ENCODE measurements around the gene RIC1.

DNA sequence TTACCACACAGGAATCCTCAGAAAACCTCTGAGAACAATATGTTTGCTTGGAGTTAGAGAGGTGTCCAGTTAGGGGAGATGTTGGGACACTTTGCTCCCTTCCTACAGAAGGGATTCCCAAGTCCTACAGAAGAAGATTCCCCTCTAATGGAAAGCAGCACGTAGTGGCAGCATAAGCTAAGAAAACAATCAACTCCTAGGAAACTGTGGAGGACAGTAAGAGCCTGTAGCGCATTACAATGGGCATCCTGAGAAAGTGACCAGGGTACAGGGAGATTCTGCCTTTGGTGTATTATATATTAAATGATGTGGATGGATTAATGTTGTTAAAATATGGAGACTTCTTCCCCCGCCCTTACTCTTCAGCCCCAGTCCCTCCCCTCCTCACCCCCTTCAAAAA, 13.9 kb upstream of the RIC1 start:
- TF ChIP-seq, protein P1, sequence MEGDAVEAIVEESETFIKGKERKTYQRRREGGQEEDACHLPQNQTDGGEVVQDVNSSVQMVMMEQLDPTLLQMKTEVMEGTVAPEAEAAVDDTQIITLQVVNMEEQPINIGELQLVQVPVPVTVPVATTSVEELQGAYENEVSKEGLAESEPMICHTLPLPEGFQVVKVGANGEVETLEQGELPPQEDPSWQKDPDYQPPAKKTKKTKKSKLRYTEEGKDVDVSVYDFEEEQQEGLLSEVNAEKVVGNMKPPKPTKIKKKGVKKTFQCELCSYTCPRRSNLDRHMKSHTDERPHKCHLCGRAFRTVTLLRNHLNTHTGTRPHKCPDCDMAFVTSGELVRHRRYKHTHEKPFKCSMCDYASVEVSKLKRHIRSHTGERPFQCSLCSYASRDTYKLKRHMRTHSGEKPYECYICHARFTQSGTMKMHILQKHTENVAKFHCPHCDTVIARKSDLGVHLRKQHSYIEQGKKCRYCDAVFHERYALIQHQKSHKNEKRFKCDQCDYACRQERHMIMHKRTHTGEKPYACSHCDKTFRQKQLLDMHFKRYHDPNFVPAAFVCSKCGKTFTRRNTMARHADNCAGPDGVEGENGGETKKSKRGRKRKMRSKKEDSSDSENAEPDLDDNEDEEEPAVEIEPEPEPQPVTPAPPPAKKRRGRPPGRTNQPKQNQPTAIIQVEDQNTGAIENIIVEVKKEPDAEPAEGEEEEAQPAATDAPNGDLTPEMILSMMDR (CRISPR knock-in tag; IDR thresholded peaks at IDR 0.05), result no peak
- TF ChIP-seq NFATC3 (CRISPR knock-in tag; IDR thresholded peaks at IDR 0.05) (no peak), ZNF530 (CRISPR knock-in tag; IDR thresholded peaks at IDR 0.05; ENCODE audit: low read depth) (no peak), FOSL1 (CRISPR knock-in tag; IDR thresholded peaks at IDR 0.05; ENCODE audit: borderline replicate concordance) (no peak), SRSF9 (IDR thresholded peaks at IDR 0.05; ENCODE audit: borderline replicate concordance, insufficient read depth, low read depth, low read length, poor library complexity, severe bottlenecking) (no peak), CEBPG (CRISPR knock-in tag; IDR thresholded peaks at IDR 0.05) (no peak), NPAS2 (CRISPR knock-in tag; IDR thresholded peaks at IDR 0.05; ENCODE audit: borderline replicate concordance) (no peak), FOXJ3 (CRISPR knock-in tag; IDR thresholded peaks at IDR 0.05; ENCODE audit: borderline replicate concordance) (no peak), MAFG (CRISPR knock-in tag; IDR thresholded peaks at IDR 0.05) (no peak), NFIC (IDR thresholded peaks at IDR 0.05; ENCODE audit: low read length) (no peak)
- TF ChIP-seq, protein P2, sequence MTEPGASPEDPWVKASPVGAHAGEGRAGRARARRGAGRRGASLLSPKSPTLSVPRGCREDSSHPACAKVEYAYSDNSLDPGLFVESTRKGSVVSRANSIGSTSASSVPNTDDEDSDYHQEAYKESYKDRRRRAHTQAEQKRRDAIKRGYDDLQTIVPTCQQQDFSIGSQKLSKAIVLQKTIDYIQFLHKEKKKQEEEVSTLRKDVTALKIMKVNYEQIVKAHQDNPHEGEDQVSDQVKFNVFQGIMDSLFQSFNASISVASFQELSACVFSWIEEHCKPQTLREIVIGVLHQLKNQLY (CRISPR knock-in tag; IDR thresholded peaks at IDR 0.05), result no peak
- TF ChIP-seq, protein P3, sequence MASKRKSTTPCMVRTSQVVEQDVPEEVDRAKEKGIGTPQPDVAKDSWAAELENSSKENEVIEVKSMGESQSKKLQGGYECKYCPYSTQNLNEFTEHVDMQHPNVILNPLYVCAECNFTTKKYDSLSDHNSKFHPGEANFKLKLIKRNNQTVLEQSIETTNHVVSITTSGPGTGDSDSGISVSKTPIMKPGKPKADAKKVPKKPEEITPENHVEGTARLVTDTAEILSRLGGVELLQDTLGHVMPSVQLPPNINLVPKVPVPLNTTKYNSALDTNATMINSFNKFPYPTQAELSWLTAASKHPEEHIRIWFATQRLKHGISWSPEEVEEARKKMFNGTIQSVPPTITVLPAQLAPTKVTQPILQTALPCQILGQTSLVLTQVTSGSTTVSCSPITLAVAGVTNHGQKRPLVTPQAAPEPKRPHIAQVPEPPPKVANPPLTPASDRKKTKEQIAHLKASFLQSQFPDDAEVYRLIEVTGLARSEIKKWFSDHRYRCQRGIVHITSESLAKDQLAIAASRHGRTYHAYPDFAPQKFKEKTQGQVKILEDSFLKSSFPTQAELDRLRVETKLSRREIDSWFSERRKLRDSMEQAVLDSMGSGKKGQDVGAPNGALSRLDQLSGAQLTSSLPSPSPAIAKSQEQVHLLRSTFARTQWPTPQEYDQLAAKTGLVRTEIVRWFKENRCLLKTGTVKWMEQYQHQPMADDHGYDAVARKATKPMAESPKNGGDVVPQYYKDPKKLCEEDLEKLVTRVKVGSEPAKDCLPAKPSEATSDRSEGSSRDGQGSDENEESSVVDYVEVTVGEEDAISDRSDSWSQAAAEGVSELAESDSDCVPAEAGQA (IDR thresholded peaks at IDR 0.05; ENCODE audit: low read depth), result no peak
- TF ChIP-seq, protein P3 (CRISPR knock-in tag; IDR thresholded peaks at IDR 0.05; ENCODE audit: borderline replicate concordance), result no peak
- TF ChIP-seq, protein P4, sequence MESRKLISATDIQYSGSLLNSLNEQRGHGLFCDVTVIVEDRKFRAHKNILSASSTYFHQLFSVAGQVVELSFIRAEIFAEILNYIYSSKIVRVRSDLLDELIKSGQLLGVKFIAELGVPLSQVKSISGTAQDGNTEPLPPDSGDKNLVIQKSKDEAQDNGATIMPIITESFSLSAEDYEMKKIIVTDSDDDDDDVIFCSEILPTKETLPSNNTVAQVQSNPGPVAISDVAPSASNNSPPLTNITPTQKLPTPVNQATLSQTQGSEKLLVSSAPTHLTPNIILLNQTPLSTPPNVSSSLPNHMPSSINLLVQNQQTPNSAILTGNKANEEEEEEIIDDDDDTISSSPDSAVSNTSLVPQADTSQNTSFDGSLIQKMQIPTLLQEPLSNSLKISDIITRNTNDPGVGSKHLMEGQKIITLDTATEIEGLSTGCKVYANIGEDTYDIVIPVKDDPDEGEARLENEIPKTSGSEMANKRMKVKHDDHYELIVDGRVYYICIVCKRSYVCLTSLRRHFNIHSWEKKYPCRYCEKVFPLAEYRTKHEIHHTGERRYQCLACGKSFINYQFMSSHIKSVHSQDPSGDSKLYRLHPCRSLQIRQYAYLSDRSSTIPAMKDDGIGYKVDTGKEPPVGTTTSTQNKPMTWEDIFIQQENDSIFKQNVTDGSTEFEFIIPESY (CRISPR knock-in tag; IDR thresholded peaks at IDR 0.05), result no peak
